ENCODE data around the gene KRTAP20-3. TPM values are rescaled to one million over a fixed set of nuclear protein-coding genes. Genes with fewer than 3 reads are reported as not detected.

KRTAP20-3 gene
- polyA plus RNA-seq, 3 donors = not detected

DNA sequence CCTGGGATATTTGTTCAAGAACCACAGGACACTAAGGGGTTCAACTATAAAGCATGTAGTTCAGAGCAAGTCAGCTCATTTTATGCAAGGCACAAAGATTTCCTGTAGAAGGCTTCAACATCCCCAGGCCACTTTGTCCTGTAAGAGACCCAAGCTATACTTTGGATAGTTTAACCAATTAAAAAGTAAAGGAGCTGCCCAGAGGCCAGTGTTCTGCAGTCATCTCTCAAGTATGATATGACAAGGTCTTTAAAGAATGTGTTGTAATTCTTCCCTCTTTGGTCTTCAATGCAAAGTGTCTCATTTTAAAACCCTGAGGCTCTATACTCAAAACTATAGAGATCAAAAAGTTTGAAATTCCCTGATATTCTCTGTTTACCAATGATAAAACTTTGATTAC is 34.1 kb downstream of the KRTAP20-3 start:
- DNase-seq (ENCODE audit: low read depth in 3 of 3, low spot score in 2 of 3) = no peak

DNA sequence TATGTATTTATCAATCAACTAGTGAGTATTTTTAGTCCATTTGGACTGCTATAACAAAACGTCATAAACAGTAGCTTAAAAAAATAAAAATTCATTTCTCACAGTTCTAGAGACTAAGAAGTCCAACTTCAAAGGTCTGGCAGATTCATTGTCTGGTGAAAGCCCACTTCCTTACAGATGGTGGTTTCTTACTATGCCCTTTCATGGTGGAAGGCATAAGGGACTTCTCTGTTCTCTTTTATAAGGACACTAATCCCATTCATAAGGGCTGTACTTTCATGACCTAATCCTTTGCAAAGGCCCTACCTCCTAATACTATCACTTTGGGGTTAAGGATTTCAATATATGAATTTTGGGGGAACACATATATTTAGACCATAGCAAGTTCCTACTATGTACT is 37.9 kb downstream of the KRTAP20-3 start:
- DNase-seq (ENCODE audit: low read depth in 3 of 3, low spot score in 2 of 3) = no peak

DNA sequence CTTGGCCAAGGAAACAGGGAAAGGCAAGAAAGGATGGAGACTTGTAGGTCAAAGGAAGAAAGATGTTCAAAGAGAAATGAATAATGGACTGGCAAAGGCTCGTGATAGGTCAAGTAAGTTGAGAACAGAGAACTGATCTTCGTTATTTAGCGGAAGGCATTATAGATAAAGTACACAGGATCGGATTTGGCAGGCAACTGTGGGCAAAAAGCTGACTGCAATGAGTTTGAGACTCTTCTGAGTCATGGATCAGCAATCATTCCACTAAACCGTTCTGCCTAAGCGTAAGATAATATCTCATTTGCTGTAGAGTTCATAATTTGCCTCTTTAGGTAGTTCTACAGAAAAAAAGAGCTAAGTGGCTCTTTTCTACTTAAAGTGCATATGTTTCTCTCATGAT is 41.8 kb downstream of the KRTAP20-3 start:
- no peak for DNase-seq (ENCODE audit: low read depth in 3 of 3, low spot score in 2 of 3)

DNA sequence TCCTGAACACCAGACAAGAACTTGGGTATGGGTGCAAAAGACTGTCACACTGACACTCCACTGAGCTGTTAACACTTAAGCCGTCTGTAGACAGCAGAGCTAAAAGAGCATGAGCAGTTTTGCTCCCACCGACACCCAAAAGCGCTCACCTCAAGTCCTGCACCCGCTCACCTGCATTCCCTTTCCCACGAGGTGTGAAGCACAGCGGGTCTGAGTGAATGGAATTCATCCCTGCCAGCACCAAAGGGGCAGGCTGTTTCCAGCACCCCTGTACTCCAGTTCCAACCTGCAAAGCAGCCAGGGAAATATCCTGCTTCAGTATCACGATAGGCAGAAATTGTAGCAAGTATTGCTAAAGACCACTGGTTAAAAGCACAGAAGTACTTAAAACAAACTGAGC is 47.2 kb downstream of the KRTAP20-3 start:
- no peak for DNase-seq (ENCODE audit: low read depth in 3 of 3, low spot score in 2 of 3)

Other genes starting within 250 kb of the KRTAP20-3 start
- not detected for gene KRTAP13-1, start 246.8 kb upstream of the KRTAP20-3 start, polyA plus RNA-seq (ENCODE audit: insufficient read length in 3 of 3)
- gene KRTAP13-3, start 216.9 kb upstream of the KRTAP20-3 start, polyA plus RNA-seq (ENCODE audit: insufficient read length in 3 of 3) = not detected
- not detected for gene KRTAP13-4, start 212.6 kb upstream of the KRTAP20-3 start, polyA plus RNA-seq (ENCODE audit: insufficient read length in 3 of 3)
- gene KRTAP15-1, start 202.6 kb upstream of the KRTAP20-3 start, polyA plus RNA-seq (ENCODE audit: insufficient read length in 3 of 3) = not detected
- not detected for gene KRTAP19-1, start 162.5 kb upstream of the KRTAP20-3 start, polyA plus RNA-seq (ENCODE audit: insufficient read length in 3 of 3)
- not detected for gene KRTAP19-2, start 155.4 kb upstream of the KRTAP20-3 start, polyA plus RNA-seq (ENCODE audit: insufficient read length in 3 of 3)
- not detected for gene KRTAP19-3, start 150.9 kb upstream of the KRTAP20-3 start, polyA plus RNA-seq (ENCODE audit: insufficient read length in 3 of 3)
- not detected for gene KRTAP19-4, start 145.7 kb upstream of the KRTAP20-3 start, polyA plus RNA-seq (ENCODE audit: insufficient read length in 3 of 3)
- gene KRTAP19-5, start 140.7 kb upstream of the KRTAP20-3 start, polyA plus RNA-seq (ENCODE audit: insufficient read length in 3 of 3) = not detected
- gene KRTAP19-6, start 101.0 kb upstream of the KRTAP20-3 start, polyA plus RNA-seq (ENCODE audit: insufficient read length in 3 of 3) = not detected
- gene KRTAP19-7, start 81.5 kb upstream of the KRTAP20-3 start, polyA plus RNA-seq (ENCODE audit: insufficient read length in 3 of 3) = not detected
- not detected for gene KRTAP22-2, start 52.5 kb upstream of the KRTAP20-3 start, polyA plus RNA-seq (ENCODE audit: insufficient read length in 3 of 3)
- gene KRTAP6-3, start 50.4 kb upstream of the KRTAP20-3 start, polyA plus RNA-seq (ENCODE audit: insufficient read length in 3 of 3) = not detected
- gene KRTAP6-2, start 44.0 kb upstream of the KRTAP20-3 start, polyA plus RNA-seq (ENCODE audit: insufficient read length in 3 of 3) = not detected
- gene KRTAP22-1, start 41.8 kb upstream of the KRTAP20-3 start, polyA plus RNA-seq (ENCODE audit: insufficient read length in 3 of 3) = not detected
- gene KRTAP6-1, start 28.9 kb upstream of the KRTAP20-3 start, polyA plus RNA-seq (ENCODE audit: insufficient read length in 3 of 3) = not detected
- gene KRTAP20-1, start 26.4 kb upstream of the KRTAP20-3 start, polyA plus RNA-seq (ENCODE audit: insufficient read length in 3 of 3) = not detected
- not detected for gene KRTAP20-4, start 22.2 kb upstream of the KRTAP20-3 start, polyA plus RNA-seq (ENCODE audit: insufficient read length in 3 of 3)
- gene KRTAP20-2, start 7.7 kb upstream of the KRTAP20-3 start, polyA plus RNA-seq (ENCODE audit: insufficient read length in 3 of 3) = not detected
- not detected for gene KRTAP21-3, start 75.9 kb downstream of the KRTAP20-3 start, polyA plus RNA-seq (ENCODE audit: insufficient read length in 3 of 3)
- gene KRTAP21-2, start 104.4 kb downstream of the KRTAP20-3 start, polyA plus RNA-seq (ENCODE audit: insufficient read length in 3 of 3) = not detected
- not detected for gene KRTAP21-1, start 112.6 kb downstream of the KRTAP20-3 start, polyA plus RNA-seq (ENCODE audit: insufficient read length in 3 of 3)
- gene KRTAP8-1, start 170.4 kb downstream of the KRTAP20-3 start, polyA plus RNA-seq (ENCODE audit: insufficient read length in 3 of 3) = not detected
- not detected for gene KRTAP7-1, start 186.9 kb downstream of the KRTAP20-3 start, polyA plus RNA-seq (ENCODE audit: insufficient read length in 3 of 3)
- gene KRTAP11-1, start 238.7 kb downstream of the KRTAP20-3 start, polyA plus RNA-seq (ENCODE audit: insufficient read length in 3 of 3) = not detected